Activated CD4-positive, alpha-beta T cell treated with anti-CD3 and anti-CD28 coated beads, Interleukin-2, Interleukin-6, amounts not matched to agents 100 ng/mL and 50 ng/mL, durations not matched to agents 16 hours and 8 hours (primary cell): ENCODE results near the gene CUL1.

ENCODE experiments used
- DNase-seq: peaks from one replicate; pipeline ENCODE4 v3.0.0-alpha.2; 2020

CUL1 gene

GRCh38 chr7:148772297-148773089 lies 73.8 kb downstream of the CUL1 start:
- peak; percentile 51 for DNase-seq

- peak; percentile 80 for DNase-seq
Measured at GRCh38 chr7:148773334-148773733, 74.6 kb downstream of the CUL1 start.

- no peak for DNase-seq
Measured at GRCh38 chr7:148774471-148774870, 75.8 kb downstream of the CUL1 start.

GRCh38 chr7:148782757-148783456 lies 84.2 kb downstream of the CUL1 start:
- DNase-seq, result no peak

- DNase-seq, result no peak
Measured at GRCh38 chr7:148783801-148784527, 85.3 kb downstream of the CUL1 start.

GRCh38 chr7:148787571-148788295 lies 89.0 kb downstream of the CUL1 start:
- DNase-seq, result no peak

- DNase-seq, result no peak
Measured at GRCh38 chr7:148789220-148789619, 90.5 kb downstream of the CUL1 start.

GRCh38 chr7:148790131-148790726 lies 91.5 kb downstream of the CUL1 start:
- DNase-seq, result no peak

GRCh38 chr7:148790850-148791249 lies 92.1 kb downstream of the CUL1 start:
- DNase-seq, result no peak

GRCh38 chr7:148791546-148791945 lies 92.8 kb downstream of the CUL1 start:
- no peak for DNase-seq

- no peak for DNase-seq
Measured at GRCh38 chr7:148793590-148793989, 94.9 kb downstream of the CUL1 start.

- no peak for DNase-seq
Measured at GRCh38 chr7:148794476-148794875, 95.8 kb downstream of the CUL1 start.

GRCh38 chr7:148796841-148797240 lies 98.1 kb downstream of the CUL1 start:
- no peak for DNase-seq

- no peak for DNase-seq
Measured at GRCh38 chr7:148799893-148800555, 101.3 kb downstream of the CUL1 start.

- DNase-seq, result no peak
Measured at GRCh38 chr7:148800677-148801076, 102.0 kb downstream of the CUL1 start.

GRCh38 chr7:148802101-148802493 lies 103.4 kb downstream of the CUL1 start:
- no peak for DNase-seq

GRCh38 chr7:148803094-148803493 lies 104.4 kb downstream of the CUL1 start:
- no peak for DNase-seq

GRCh38 chr7:148804343-148805235 lies 105.9 kb downstream of the CUL1 start:
- DNase-seq, result no peak

- DNase-seq, result no peak
Measured at GRCh38 chr7:148806187-148806586, 107.5 kb downstream of the CUL1 start.

GRCh38 chr7:148807436-148807835 lies 108.7 kb downstream of the CUL1 start:
- DNase-seq, result no peak

- DNase-seq, result no peak
Measured at GRCh38 chr7:148809856-148810255, 111.2 kb downstream of the CUL1 start.
